GM12891 (cell line): Measurements from ENCODE around the gene TRIM50.
"Not testable (repeated sequence)": the region's sequence is repeated elsewhere in the genome, so short reads cannot be mapped to it uniquely, and the experiment has no call there.

Experiments
- DNase-seq: peaks from one replicate; pipeline ENCODE4 v3.0.0; 2011; ENCODE audit warnings: low spot score; ENCODE audit not compliant: insufficient read length
- FAIRE-seq: peaks from 2 replicates; lab custom pipeline; 2011; peaks lifted over from hg19 to GRCh38; lab: Jason Lieb, UNC
- PAX5 ChIP-seq: IDR thresholded peaks from 2 replicates; pipeline ENCODE4 v1.6.1; 2011; ENCODE audit warnings: low read length, moderate library complexity, mild to moderate bottlenecking; ENCODE audit not compliant: insufficient read depth, severe bottlenecking
- POLR2A ChIP-seq: IDR thresholded peaks from 2 replicates; pipeline ENCODE4 v1.6.1; 2011; ENCODE audit warnings: low read depth, low read length, control low read depth
- POLR2AphosphoS5 ChIP-seq: IDR thresholded peaks from 2 replicates; pipeline ENCODE4 v1.6.1; 2011; ENCODE audit warnings: low read depth, low read length, control low read depth
- POU2F2 ChIP-seq: IDR thresholded peaks from 2 replicates; pipeline ENCODE4 v1.6.1; 2011; ENCODE audit warnings: low read depth, mild to moderate bottlenecking, control low read depth, low read length, moderate library complexity
- SPI1 ChIP-seq: IDR thresholded peaks from 2 replicates; pipeline ENCODE4 v1.6.1; 2011; ENCODE audit warnings: low read depth, low read length, control low read depth
- TAF1 ChIP-seq: IDR thresholded peaks from 2 replicates; pipeline ENCODE4 v1.6.1; 2011; ENCODE audit warnings: low read depth, low read length, control low read depth

Gene TRIM50

GRCh38 chr7:73330772-73331171 lies 2.9 kb upstream of the TRIM50 start:
- TF ChIP-seq POLR2AphosphoS5 (no peak), POLR2A (no peak), PAX5 (no peak), SPI1 (no peak), TAF1 (no peak), POU2F2 (no peak)
- DNase-seq (no peak), FAIRE-seq (no peak)

- FAIRE-seq = no peak
- TF ChIP-seq POLR2AphosphoS5 (no peak), PAX5 (no peak), SPI1 (no peak), TAF1 (no peak), POU2F2 (no peak), POLR2A (no peak)
- no peak for DNase-seq
These were observed 2.1 kb upstream of the TRIM50 start for GRCh38 chr7:73329861-73330581.

GRCh38 chr7:73328696-73329095 lies 814 bp upstream of the TRIM50 start:
- DNase-seq (no peak), FAIRE-seq (no peak)
- TF ChIP-seq SPI1 (no peak), POU2F2 (no peak), POLR2AphosphoS5 (no peak), TAF1 (no peak), POLR2A (no peak), PAX5 (no peak)

GRCh38 chr7:73327449-73327848 lies 433 bp downstream of the TRIM50 start:
- FAIRE-seq, DNase-seq: not testable (repeated sequence)

GRCh38 chr7:73325424-73325823 lies 2.5 kb downstream of the TRIM50 start:
- DNase-seq, FAIRE-seq: not testable (repeated sequence)

- FAIRE-seq = not testable (repeated sequence)
- peak; percentile 82 for DNase-seq
These were observed 3.6 kb downstream of the TRIM50 start for GRCh38 chr7:73324081-73324845.

GRCh38 chr7:73323434-73324080 lies 4.3 kb downstream of the TRIM50 start:
- not testable (repeated sequence) for FAIRE-seq, DNase-seq

DNA sequence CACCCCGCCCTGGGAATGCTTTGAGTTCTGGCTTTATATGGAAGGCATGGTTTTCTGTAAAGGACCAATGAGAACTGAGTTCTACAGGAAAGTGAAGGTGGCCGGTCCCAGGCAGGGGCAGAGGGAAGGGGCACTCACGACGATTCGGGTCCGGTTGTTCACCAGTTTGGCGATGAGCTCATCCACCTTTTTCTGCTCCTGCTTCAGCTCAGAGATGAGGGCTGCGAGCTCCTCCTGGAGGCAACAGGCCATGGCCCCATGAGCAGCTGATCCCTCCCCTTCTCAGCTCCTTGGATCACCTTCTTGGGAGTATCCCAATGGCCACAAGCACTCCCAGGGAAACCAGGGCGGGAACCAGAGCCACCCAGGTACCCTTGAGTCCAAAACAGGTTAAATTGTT lies 7.9 kb downstream of the TRIM50 start:
- FAIRE-seq, DNase-seq: not testable (repeated sequence)

- FAIRE-seq, DNase-seq: not testable (repeated sequence)
These were observed 8.3 kb downstream of the TRIM50 start for GRCh38 chr7:73319541-73319940.

GRCh38 chr7:73318656-73319204 lies 9.2 kb downstream of the TRIM50 start:
- not testable (repeated sequence) for FAIRE-seq, DNase-seq

- DNase-seq (no peak), FAIRE-seq (no peak)
- TF ChIP-seq PAX5 (no peak), POLR2AphosphoS5 (no peak), POLR2A (no peak), SPI1 (no peak), POU2F2 (no peak), TAF1 (no peak)
These were observed 11.4 kb downstream of the TRIM50 start for GRCh38 chr7:73316521-73316920.
